Measurements from ENCODE around the gene CNPPD1. TPM values are rescaled to one million over a fixed set of nuclear protein-coding genes. Genes with fewer than 3 reads are reported as not detected.
A peak's percentile ranks its signal among the peaks of the same experiment; 100 is the strongest.

CNPPD1 gene
- total and polyA plus RNA-seq, 2 of the 8 experiments (the other 6 are each of a cell fraction or from before 2014, with no cell fraction given): 32.9 to 35.9 TPM

DNA sequence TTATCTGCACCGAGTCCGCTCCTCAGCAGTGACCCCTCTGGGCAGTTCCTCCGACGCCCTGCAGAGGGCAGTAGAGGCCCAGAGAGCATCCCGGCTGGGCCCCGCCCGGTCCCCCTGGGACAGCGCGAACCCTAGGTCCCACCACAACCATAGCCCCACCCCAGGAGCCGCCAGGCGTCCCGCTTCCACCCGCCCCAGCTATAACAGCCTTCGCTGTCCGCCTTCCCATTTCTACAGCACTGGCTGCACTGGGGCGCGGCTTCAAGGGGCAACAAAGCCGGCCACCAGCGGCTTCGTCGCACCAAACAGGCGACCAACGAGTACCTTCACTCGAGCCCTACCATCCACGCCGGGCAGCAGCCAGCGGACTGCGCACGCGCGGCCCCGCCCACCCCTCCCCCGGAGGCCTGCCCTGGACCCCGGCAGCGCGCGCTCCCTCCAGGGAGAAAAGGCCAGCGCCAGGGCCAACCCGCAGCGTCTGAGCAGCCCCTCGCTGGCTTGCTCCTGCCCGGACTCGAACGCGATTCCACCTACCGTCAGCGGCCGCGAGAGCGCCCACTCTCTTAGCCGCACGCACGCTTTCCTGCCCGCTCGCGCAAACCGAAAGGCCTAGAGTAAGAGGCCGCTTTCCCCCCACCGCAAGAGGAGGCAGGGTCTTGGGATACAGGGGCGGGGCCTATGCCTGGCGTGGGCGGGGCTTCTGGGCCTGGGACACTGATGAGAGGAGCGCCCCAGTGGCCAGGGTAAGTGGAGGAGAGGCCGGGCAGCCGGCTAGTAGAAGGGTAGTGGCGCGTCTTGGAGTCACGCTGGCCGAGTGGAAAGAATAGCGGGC is 16.3 kb downstream of the CNPPD1 start, which contains the start of gene NHEJ1 (continued):
- peak in 1 of 2 experiments; percentile 53; a peak in 1 of 4 replicates for TF ChIP-seq SIN3A (conservative IDR thresholded peaks at IDR 0.05 in 1 of 2, IDR thresholded peaks at IDR 0.05 in 1 of 2; ENCODE audit: low read depth in 1 of 2, low read length in 2 of 2)
- TF ChIP-seq SIX5 (IDR thresholded peaks at IDR 0.05; ENCODE audit: low read depth, low read length): no peak
- no peak for TF ChIP-seq CBX8 (IDR thresholded peaks at IDR 0.05; ENCODE audit: borderline replicate concordance, low read depth, low read length)
- TF ChIP-seq, protein P1, sequence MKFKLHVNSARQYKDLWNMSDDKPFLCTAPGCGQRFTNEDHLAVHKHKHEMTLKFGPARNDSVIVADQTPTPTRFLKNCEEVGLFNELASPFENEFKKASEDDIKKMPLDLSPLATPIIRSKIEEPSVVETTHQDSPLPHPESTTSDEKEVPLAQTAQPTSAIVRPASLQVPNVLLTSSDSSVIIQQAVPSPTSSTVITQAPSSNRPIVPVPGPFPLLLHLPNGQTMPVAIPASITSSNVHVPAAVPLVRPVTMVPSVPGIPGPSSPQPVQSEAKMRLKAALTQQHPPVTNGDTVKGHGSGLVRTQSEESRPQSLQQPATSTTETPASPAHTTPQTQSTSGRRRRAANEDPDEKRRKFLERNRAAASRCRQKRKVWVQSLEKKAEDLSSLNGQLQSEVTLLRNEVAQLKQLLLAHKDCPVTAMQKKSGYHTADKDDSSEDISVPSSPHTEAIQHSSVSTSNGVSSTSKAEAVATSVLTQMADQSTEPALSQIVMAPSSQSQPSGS (IDR thresholded peaks at IDR 0.05; ENCODE audit: low read length): no peak
- no peak for TF ChIP-seq JUN (IDR thresholded peaks at IDR 0.05; ENCODE audit: low read depth, low read length)
- no peak for TF ChIP-seq GABPA (IDR thresholded peaks at IDR 0.05; ENCODE audit: borderline replicate concordance, insufficient read depth, low read length)
- no peak for TF ChIP-seq CBX5 (IDR thresholded peaks at IDR 0.05; ENCODE audit: low read depth, low read length)
- TF ChIP-seq SP2 (IDR thresholded peaks at IDR 0.05; ENCODE audit: low read length): no peak

Measured in H1 (cell line).